ENCODE data around the gene CCR9.

CCR9 gene

DNA sequence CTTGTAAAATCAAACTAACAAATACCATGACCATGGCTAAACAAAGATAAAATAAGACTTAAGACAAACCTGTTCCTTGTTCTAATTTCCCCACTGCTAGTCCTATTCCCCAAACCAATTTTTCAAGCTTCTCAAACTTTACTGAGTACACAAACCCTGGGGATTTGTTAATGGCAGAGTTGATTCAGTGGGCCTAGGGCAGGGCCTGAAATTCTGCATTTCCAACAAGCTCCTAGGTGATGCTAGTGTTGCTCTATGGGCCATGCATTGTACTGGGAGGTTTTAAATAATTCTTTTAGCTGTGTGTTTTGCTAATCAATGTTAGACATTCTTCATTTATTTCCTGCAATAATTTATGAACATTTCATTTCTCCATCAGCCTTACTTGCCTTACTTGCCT is 13.3 kb upstream of the CCR9 start:
- no peak for DNase-seq

GRCh38 chr3:45873638-45874037 is 12.7 kb upstream of the CCR9 start:
- DNase-seq: no peak

- no peak for DNase-seq
These were observed 11.5 kb upstream of the CCR9 start for GRCh38 chr3:45874677-45875346.

DNA sequence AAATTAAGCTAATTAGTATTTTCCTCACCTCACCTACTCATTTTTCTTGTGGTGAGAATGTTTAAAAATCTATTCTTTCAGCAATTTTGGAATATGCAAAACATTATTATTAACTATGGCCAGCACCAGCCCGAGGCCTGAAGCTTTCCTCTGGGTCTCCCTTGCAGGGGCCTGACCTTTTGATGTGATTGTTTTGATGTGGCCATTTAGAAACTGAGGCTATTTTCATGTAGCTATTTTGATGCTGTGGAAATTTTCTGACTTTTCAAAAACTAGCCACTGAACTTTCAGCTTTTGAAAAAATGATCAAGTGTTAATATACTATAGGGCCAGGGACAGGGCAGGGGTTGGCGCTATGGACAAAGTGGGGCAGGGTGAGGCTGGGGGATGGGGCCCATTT is 8.2 kb upstream of the CCR9 start:
- no peak for DNase-seq

- DNase-seq: no peak
These were observed 5.6 kb upstream of the CCR9 start for GRCh38 chr3:45880725-45881077.

- no peak for DNase-seq
These were observed 5.0 kb upstream of the CCR9 start for GRCh38 chr3:45881078-45882022.

- DNase-seq: no peak
These were observed 1.8 kb upstream of the CCR9 start for GRCh38 chr3:45884368-45885201.

- no peak for DNase-seq
These were observed 942 bp downstream of the CCR9 start for GRCh38 chr3:45887285-45887684.

DNA sequence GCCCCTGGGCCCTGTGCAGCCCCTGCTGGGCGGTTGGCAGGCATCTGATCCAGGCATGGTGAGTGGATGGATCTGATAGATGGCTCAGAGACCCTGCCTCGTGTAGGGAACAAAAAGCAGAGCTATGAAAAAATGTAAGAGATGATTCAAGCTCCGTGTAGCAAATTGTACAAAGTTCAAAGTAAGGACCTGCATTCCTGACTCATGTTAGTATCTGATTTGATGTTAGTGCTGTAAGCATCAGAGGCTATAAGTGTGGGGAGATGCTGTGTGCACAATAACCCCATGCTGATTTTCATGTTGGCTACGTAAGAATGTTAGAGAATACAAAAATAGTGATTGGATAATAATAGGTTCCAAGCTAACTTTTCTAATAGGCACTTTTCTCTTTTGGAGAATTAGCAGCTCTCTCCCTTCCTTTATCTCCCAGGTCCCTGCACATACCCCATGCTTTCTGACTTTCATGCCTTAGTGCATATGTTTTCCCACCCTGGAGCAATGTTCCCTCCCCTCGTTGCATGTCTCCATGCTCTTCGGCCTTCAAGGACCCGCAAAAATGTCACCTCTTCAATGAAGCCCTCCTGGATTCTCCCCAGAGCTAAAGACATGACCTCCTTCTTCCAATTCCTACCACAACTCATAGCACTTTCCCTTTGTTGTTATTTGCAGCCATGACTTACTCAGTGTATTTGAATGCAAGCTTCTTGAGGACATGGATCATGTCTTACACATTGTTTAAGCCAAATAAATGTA is 1.6 kb downstream of the CCR9 start:
- DNase-seq: no peak

GRCh38 chr3:45889337-45889736 is 3.0 kb downstream of the CCR9 start:
- DNase-seq: no peak

DNA sequence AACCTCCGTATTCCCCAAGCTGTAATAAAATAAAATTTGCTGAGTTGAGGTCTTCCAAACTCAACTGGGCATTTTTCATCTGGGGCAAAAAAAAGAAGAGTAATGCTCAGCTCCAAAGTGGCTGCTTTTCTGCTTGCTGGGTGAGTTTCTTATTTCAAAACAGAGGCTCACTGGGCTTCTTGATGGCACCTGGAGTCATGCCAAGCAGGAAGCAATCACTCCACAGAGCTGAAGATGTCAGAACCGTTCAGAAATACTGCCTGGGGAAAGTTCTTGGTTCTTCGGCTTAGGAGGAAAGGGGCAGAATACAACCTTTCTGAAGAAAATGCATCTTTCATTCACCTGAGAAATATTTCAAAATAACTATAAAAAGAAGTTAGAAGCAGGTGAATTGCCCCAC is 4.1 kb downstream of the CCR9 start:
- DNase-seq: no peak

GRCh38 chr3:45892161-45892560 is 5.8 kb downstream of the CCR9 start:
- no peak for DNase-seq

- no peak for DNase-seq
These were observed 7.7 kb downstream of the CCR9 start for GRCh38 chr3:45894015-45894414.

- DNase-seq: no peak
These were observed 9.5 kb downstream of the CCR9 start for GRCh38 chr3:45895686-45896468.

- DNase-seq: no peak
These were observed 10.6 kb downstream of the CCR9 start for GRCh38 chr3:45896956-45897355.

DNA sequence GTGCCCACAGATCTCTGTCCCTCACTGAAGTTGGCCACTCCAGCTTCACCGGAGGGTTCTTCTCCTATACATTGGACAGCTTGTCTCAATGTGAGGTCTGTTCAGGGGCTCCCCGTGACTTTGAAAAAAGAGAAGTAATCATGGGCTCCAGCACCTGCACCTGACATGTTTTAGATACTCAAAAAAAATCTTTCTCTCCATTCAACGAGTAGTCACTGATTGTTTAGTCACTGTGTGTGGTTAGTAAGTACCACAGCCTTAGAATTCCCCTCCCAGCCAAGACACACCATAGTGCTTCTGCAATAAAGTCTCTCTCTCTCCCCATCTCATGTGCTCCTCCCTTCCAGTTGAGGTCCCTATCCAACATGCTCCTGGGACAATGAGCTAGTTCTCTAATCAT is 18.6 kb downstream of the CCR9 start:
- DNase-seq: no peak

GRCh38 chr3:45905755-45906154 is 19.4 kb downstream of the CCR9 start:
- no peak for DNase-seq

DNA sequence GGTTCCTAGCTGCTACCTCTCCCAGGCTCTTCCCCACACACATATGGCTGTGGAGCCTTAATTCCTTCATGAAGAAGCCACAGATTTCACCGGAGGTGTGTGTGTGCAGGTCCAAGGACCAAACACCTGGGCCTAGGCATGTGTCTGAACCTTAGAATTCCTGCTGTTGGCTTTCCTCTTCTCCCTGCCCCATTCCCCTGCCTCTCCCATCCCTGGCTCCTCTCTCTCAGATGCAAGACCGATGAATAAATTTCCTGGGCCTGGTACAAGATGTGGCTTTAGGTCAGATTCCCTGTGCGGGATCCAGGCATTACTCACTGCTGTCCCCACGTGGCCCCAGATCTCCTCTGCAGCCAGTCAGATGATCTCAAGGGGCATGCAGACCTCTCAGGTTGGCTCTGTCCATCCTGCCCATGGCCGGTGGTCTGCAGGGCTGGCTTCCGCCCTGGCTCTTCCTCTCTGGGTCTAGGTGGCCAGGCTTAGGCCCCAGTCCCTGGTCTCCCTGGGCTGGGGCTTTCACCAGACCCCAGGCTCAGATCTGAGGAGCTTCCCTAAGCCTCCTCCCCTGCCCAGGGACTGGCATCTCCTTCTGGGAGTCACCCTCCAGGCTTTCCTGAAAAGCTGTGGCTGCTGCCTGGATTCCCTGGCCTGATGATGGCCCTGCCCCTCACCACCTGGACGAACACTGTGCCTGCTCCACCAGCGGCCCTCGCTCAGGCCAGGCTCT is 20.5 kb downstream of the CCR9 start:
- DNase-seq: no peak

GRCh38 chr3:45907769-45908705 is 21.7 kb downstream of the CCR9 start:
- DNase-seq: no peak

GRCh38 chr3:45908761-45909160 is 22.4 kb downstream of the CCR9 start:
- DNase-seq: no peak
